Activated naive CD4-positive, alpha-beta T cell (primary cell): ENCODE data around the gene GNA14.
"Not testable (repeated sequence)": the region's sequence is repeated elsewhere in the genome, so short reads cannot be mapped to it uniquely, and the experiment has no call there.

Experiments used
- DNase-seq, 4 experiments: peaks; one replicate each; lab custom pipeline; 2025; lab: John Stamatoyannopoulos, UW

The GNA14 gene

GRCh38 chr9:77402286-77402685 is 245.8 kb downstream of the GNA14 start:
- no peak for DNase-seq

GRCh38 chr9:77399964-77400363 is 248.2 kb downstream of the GNA14 start:
- no peak for DNase-seq

GRCh38 chr9:77398581-77398980 is 249.5 kb downstream of the GNA14 start:
- DNase-seq = not testable (repeated sequence)

GRCh38 chr9:77392328-77392727 is 255.8 kb downstream of the GNA14 start:
- no peak for DNase-seq

- DNase-seq = no peak
These were observed 256.3 kb downstream of the GNA14 start for GRCh38 chr9:77391834-77392233.

- no peak for DNase-seq
These were observed 261.9 kb downstream of the GNA14 start for GRCh38 chr9:77386187-77386586.

GRCh38 chr9:77384406-77384805 is 263.7 kb downstream of the GNA14 start:
- DNase-seq = no peak

- DNase-seq = no peak
These were observed 272.1 kb downstream of the GNA14 start for GRCh38 chr9:77375956-77376532.

GRCh38 chr9:77374266-77374665 is 273.9 kb downstream of the GNA14 start:
- no peak for DNase-seq
